Measurements from ENCODE around the gene MUC5AC. TPM values are rescaled to one million over a fixed set of nuclear protein-coding genes. Genes with fewer than 3 reads are reported as not detected.

MUC5AC gene, protein sequence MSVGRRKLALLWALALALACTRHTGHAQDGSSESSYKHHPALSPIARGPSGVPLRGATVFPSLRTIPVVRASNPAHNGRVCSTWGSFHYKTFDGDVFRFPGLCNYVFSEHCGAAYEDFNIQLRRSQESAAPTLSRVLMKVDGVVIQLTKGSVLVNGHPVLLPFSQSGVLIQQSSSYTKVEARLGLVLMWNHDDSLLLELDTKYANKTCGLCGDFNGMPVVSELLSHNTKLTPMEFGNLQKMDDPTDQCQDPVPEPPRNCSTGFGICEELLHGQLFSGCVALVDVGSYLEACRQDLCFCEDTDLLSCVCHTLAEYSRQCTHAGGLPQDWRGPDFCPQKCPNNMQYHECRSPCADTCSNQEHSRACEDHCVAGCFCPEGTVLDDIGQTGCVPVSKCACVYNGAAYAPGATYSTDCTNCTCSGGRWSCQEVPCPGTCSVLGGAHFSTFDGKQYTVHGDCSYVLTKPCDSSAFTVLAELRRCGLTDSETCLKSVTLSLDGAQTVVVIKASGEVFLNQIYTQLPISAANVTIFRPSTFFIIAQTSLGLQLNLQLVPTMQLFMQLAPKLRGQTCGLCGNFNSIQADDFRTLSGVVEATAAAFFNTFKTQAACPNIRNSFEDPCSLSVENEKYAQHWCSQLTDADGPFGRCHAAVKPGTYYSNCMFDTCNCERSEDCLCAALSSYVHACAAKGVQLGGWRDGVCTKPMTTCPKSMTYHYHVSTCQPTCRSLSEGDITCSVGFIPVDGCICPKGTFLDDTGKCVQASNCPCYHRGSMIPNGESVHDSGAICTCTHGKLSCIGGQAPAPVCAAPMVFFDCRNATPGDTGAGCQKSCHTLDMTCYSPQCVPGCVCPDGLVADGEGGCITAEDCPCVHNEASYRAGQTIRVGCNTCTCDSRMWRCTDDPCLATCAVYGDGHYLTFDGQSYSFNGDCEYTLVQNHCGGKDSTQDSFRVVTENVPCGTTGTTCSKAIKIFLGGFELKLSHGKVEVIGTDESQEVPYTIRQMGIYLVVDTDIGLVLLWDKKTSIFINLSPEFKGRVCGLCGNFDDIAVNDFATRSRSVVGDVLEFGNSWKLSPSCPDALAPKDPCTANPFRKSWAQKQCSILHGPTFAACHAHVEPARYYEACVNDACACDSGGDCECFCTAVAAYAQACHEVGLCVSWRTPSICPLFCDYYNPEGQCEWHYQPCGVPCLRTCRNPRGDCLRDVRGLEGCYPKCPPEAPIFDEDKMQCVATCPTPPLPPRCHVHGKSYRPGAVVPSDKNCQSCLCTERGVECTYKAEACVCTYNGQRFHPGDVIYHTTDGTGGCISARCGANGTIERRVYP (N-terminal part only)
- total RNA-seq (2022) (51.2 and 145 TPM in 2 replicates), Bru-seq, nascent RNA (percentile 81 among the genes with signal in this experiment), BruChase-seq, experiment 1, labeled RNA remaining after a 6-hour chase (percentile 92 among the genes with signal in this experiment), BruChase-seq, experiment 2, labeled RNA remaining after a 2-hour chase (percentile 78 among the genes with signal in this experiment)
- long read RNA-seq, partial matches to known transcripts = 139 of 164 reads
- long read RNA-seq, other reads (novel, unspliced or antisense) = 25 of 164 reads

DNA sequence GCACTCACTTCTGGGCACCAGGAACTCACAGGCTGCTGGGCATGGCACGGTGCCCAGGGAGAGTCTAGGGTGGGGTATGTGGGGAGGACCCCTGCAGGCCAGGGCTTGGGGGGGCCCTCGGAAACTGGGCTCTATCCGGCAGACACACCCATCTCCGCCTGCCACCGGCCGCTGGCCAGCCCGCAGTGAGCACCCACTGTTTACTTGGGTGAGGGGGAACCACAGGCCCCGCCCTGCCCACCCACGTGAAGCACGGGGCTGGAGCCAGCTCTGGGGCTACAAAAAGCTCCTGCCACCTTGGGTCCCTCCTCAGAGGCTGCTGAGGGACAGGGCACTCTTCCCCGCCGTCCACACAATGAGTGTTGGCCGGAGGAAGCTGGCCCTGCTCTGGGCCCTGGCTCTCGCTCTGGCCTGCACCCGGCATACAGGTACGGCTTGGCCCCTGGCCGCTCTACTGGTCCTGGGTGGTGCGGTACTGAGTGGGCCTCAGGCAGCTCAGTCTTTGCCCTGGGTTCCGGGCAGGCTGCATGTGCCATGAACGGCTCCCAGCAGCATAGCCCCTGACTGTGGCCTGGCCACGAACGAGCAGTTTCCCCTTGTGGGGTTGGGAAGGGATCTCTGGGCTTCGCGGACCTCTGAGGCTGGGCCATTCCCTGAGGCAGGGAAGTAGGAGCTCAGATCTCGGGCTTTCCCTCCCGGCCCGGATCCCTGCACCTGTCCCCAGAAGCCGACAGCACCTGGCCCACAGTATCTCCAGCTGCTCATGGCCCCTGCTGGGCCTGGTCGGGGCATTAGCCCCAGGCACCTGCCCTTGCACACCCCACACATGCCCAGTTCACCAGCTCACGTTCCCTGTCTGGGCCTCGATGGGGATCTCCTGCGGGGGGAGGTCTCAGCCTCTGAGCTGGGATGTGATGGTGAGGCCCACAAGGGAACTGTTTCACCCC lies at the start of gene MUC5AC:
Gene MUC5AC (plus strand): TSS at position 309 of the 947 bp plus-strand sequence. CDS start 47 bp downstream, at position 356.
- TSS peak; percentile 89 for BruUV-seq (replicated peaks)
- TF ChIP-seq, protein P1, sequence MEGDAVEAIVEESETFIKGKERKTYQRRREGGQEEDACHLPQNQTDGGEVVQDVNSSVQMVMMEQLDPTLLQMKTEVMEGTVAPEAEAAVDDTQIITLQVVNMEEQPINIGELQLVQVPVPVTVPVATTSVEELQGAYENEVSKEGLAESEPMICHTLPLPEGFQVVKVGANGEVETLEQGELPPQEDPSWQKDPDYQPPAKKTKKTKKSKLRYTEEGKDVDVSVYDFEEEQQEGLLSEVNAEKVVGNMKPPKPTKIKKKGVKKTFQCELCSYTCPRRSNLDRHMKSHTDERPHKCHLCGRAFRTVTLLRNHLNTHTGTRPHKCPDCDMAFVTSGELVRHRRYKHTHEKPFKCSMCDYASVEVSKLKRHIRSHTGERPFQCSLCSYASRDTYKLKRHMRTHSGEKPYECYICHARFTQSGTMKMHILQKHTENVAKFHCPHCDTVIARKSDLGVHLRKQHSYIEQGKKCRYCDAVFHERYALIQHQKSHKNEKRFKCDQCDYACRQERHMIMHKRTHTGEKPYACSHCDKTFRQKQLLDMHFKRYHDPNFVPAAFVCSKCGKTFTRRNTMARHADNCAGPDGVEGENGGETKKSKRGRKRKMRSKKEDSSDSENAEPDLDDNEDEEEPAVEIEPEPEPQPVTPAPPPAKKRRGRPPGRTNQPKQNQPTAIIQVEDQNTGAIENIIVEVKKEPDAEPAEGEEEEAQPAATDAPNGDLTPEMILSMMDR (IDR thresholded peaks at IDR 0.05; ENCODE audit: unreplicated experiment) = no peak
- no peaks in the 10 kb centered on the region for H3K4me1 Mint-ChIP-seq (ENCODE audit: low read depth, unreplicated experiment)
- intact Hi-C loops (cut with micrococcal nuclease; ENCODE audit: unreplicated experiment) = no loop called here
- H3K36me3 Mint-ChIP-seq (ENCODE audit: insufficient read depth, unreplicated experiment) = peaks cover 25% of the 10 kb centered on the region
- peak within 1 kb of the TSS; percentile 11 for H3K27ac Mint-ChIP-seq (ENCODE audit: unreplicated experiment)
- no peaks in the 10 kb centered on the region for H3K27me3 Mint-ChIP-seq (ENCODE audit: unreplicated experiment)
- no peaks in the 10 kb centered on the region for H3K9me3 Mint-ChIP-seq (ENCODE audit: low read depth, unreplicated experiment)
- CTCF ChIA-PET = interaction anchor here (0.7 to 0.9 kb wide), 3 partner anchors 18 to 442 kb away, joined by 3 to 4 read pairs (median 3); no protein-coding TSS in a partner anchor
- H3K4me3 Mint-ChIP-seq (ENCODE audit: low read depth, unreplicated experiment) = peak within 1 kb of the TSS; percentile 62
- peak; percentile 41 for DNase-seq

DNA sequence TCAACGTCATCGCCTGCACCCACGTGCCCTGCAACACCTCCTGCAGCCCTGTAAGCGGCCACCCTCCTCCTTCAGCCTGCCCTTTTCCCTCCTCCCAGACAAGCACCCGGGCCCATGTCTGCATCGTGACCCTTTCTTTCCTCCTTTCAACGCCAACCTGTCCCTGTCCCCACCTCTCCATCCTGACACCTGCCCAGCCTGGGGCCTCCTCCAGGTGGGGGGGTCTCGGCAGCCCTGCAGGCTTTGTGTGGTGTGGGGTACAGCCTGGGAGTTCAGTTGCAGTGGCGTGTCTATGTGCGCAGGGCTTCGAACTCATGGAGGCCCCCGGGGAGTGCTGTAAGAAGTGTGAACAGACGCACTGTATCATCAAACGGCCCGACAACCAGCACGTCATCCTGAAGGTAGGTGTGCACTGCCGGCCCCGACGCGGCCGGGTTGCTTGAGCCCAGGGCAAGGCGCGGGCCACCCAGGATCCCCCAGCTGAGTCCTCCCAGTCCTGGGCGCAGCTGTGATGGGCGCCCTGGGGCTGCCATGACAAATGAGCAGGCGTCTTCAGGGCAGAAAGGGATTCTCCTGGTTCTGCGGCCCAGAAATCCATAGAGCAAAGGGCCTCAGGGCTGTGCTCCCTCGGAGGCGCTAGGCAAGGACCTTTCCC lies 49.4 kb upstream of the MUC5AC start:
- no peaks in the 10 kb centered on the region for H3K4me1 Mint-ChIP-seq (ENCODE audit: low read depth, unreplicated experiment)
- no peak overlapping the region for H3K4me3 Mint-ChIP-seq (ENCODE audit: low read depth, unreplicated experiment)
- no peak for DNase-seq
- CTCF ChIA-PET = no interaction called here
- BruUV-seq (replicated peaks) = no TSS peak
- TF ChIP-seq, protein P1 (IDR thresholded peaks at IDR 0.05; ENCODE audit: unreplicated experiment) = no peak
- H3K27me3 Mint-ChIP-seq (ENCODE audit: unreplicated experiment) = peaks cover 27% of the 10 kb centered on the region
- intact Hi-C loops (cut with micrococcal nuclease; ENCODE audit: unreplicated experiment) = no loop called here
- H3K36me3 Mint-ChIP-seq (ENCODE audit: insufficient read depth, unreplicated experiment) = no peaks in the 10 kb centered on the region
- H3K9me3 Mint-ChIP-seq (ENCODE audit: low read depth, unreplicated experiment) = no peaks in the 10 kb centered on the region
- no peak overlapping the region for H3K27ac Mint-ChIP-seq (ENCODE audit: unreplicated experiment)

DNA sequence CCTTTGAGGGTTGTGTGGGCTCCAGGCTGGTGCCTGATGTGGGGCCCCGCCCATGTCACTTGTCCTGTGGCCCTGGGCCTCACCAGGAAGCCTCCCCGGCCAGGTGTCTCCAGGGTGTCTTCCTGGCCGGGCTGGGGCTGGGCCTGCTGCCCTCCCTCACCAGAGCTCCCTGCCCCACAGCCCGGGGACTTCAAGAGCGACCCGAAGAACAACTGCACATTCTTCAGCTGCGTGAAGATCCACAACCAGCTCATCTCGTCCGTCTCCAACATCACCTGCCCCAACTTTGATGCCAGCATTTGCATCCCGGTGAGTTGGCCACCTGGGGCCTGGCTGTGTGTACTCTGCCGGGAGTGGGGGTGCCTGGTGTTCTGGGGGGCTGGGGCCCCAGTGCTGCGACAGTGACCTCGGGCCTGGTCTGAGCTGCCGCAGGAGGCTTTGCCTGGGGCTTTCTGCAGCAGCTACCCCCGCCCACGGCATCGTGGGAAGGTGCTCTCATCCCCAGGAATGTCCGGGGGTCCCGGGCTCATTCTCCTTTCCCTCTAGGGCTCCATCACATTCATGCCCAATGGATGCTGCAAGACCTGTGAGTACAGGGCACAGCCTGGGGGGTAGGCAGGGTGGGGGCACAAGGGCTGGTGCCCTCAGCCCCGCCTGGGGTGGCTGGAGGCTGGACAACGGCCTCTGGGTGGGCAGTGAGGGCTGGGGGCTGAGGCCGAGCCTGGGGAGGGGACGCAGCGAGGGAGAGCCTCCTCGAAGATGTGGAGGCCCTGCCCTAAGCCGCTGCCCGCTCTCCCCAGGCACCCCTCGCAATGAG lies 48.4 kb upstream of the MUC5AC start:
- no TSS peak for BruUV-seq (replicated peaks)
- Mint-ChIP-seq H3K9me3 (ENCODE audit: low read depth, unreplicated experiment) (no peaks in the 10 kb centered on the region), H3K4me3 (ENCODE audit: low read depth, unreplicated experiment) (no peak overlapping the region), H3K4me1 (ENCODE audit: low read depth, unreplicated experiment) (peaks cover under 1% of the 10 kb centered on the region), H3K27me3 (ENCODE audit: unreplicated experiment) (peaks cover 27% of the 10 kb centered on the region), H3K36me3 (ENCODE audit: insufficient read depth, unreplicated experiment) (no peaks in the 10 kb centered on the region), H3K27ac (ENCODE audit: unreplicated experiment) (no peak overlapping the region)
- DNase-seq = no peak
- CTCF ChIA-PET = no interaction called here
- intact Hi-C loops (cut with micrococcal nuclease; ENCODE audit: unreplicated experiment) = no loop called here
- TF ChIP-seq, protein P1 (IDR thresholded peaks at IDR 0.05; ENCODE audit: unreplicated experiment) = no peak
